Cardiac fibroblast (primary cell): ENCODE results near the gene FBLN1.
"Not testable (repeated sequence)": the region's sequence is repeated elsewhere in the genome, so short reads cannot be mapped to it uniquely, and the experiment has no call there.

Experiments
- DNase-seq, 2 donors: peaks; one replicate each; pipeline versions ENCODE4 v3.0.0 to v3.0.0-alpha.2; 2010; ENCODE audit warnings: low read depth in 2 of 2
- H3K4me3 ChIP-seq, 2 donors: replicated peaks in 1 of 2; 1 replicate in 1 of 2; 2 replicates in 1 of 2; pipeline ENCODE4 v1.5.1; 2011; ENCODE audit warnings: low read depth in 2 of 2, low read length in 2 of 2, mild to moderate bottlenecking in 2 of 2, moderate library complexity in 1 of 2
- TF ChIP-seq, protein P1 (sequence below): IDR thresholded peaks from one replicate; pipeline ENCODE4 v1.5.1; 2011; ENCODE audit warnings: low read depth, mild to moderate bottlenecking, low read length, inconsistent platforms

FBLN1 gene

DNA sequence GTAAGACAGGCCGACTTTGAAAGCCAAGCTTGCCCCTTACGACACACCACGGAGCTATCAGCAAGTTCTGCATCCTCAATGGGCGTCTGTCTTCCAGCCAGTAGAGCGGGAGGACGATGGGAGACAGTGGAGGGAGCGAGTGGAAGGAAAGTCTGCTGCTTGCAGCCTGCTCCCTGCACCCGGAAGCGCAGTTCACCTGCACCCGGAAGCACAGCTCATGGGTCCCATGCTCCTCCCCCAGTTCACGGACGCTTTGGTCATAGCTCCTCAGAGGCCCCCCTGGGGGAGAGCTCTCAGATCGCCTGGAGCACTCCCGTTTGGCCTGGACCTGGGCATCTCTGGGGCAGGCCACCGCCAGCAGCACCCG lies 51.3 kb downstream of the FBLN1 start:
- H3K4me3 ChIP-seq: no peak overlapping the region
- TF ChIP-seq, protein P1, sequence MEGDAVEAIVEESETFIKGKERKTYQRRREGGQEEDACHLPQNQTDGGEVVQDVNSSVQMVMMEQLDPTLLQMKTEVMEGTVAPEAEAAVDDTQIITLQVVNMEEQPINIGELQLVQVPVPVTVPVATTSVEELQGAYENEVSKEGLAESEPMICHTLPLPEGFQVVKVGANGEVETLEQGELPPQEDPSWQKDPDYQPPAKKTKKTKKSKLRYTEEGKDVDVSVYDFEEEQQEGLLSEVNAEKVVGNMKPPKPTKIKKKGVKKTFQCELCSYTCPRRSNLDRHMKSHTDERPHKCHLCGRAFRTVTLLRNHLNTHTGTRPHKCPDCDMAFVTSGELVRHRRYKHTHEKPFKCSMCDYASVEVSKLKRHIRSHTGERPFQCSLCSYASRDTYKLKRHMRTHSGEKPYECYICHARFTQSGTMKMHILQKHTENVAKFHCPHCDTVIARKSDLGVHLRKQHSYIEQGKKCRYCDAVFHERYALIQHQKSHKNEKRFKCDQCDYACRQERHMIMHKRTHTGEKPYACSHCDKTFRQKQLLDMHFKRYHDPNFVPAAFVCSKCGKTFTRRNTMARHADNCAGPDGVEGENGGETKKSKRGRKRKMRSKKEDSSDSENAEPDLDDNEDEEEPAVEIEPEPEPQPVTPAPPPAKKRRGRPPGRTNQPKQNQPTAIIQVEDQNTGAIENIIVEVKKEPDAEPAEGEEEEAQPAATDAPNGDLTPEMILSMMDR: no peak
- DNase-seq: no peak

DNA sequence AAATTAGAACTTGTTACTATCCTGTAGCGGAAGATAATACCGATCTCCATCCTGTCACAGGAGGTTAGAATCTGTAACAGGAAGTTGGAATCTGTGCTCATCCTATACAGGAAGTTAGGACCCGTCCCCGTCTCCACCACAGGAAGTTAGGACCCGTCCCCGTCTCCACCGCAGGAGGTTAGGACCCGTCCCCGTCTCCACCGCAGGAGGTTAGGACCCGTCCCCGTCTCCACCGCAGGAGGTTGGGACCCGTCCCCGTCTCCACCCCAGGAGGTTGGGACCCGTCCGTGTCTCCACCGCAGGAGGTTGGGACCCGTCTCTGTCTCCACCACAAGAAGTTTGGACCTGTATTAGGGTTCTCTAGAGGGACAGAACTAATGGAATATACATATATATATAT lies 52.2 kb downstream of the FBLN1 start:
- DNase-seq: no peak
- no peak overlapping the region for H3K4me3 ChIP-seq
- TF ChIP-seq, protein P1: no peak

DNA sequence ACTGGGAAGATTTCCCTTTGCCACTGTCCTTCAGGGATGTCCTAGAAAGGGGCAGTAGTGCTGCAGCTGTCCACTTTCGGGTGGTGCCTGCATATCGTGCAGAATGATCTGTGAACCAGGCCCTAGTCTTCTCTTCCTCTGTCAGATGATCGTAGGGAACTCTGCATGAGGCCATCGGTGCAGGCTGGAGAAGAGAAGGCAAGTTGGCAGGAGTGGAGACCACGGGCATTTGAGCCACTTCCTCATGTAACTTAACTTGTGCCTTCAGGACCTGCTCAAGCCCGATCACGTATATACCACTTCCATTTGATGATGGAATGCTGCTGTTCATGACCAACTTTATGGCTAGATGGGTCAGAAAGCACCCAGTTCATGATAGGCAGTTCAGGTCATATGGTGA lies 55.2 kb downstream of the FBLN1 start:
- DNase-seq, H3K4me3 ChIP-seq: not testable (repeated sequence)

DNA sequence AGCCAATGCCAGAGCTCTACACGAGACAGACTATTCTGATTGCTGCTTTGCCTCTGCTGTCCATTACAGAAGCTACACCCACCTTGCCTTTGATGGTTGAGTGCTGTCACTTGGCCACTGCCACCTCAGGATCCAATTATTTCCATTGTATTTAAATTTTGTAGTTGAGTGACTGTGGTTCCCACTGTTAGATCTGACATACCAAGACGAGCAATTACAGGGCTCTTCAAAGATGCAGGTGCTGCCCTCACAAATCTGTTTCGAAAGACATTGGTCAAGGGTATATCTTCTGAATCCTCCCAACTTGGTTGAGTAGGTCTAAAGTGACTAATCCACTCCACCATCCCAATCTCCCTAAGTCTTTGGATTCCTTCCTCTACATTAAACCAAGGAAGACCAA lies 57.4 kb downstream of the FBLN1 start:
- not testable (repeated sequence) for H3K4me3 ChIP-seq, DNase-seq

DNA sequence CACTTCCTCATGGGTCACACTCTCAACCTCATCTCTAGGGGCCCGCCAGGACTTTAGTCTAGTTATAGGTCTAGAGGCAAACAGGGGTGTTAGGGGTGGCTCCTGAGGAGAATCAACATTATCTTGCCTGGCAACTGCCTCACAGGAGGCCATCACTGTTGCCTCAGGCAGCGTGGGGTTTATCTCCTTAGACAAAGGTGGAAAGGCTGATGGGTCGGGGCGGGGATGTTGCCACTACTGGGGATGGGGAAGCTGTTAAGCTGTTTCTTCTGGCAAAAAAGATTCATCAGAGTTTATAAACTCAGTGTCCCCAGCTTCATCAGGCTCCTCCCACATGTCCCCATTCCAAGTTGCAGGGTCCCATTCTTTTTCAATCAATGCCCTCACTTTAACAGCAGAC lies 58.1 kb downstream of the FBLN1 start:
- H3K4me3 ChIP-seq, DNase-seq: not testable (repeated sequence)

DNA sequence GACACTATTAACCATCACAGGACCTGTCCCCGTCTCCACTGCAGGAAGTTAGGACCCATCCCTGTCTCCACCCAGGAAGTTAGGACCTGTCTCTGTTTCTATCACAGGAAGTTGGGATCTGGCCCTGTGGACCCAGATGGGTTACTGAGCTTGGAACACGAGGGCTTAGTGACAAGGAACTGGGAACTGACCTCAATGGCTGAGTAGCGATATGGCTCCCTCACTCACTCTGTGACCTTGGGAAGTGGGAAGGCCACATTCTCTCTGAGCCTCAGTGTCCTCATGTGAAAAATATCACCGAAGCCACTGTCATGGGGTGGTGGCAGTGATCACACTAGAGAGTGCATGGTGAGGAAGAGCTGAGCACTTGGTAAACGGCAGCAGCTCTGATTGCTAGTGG lies 59.4 kb downstream of the FBLN1 start:
- no peak for DNase-seq
- TF ChIP-seq, protein P1: no peak
- no peak overlapping the region for H3K4me3 ChIP-seq

DNA sequence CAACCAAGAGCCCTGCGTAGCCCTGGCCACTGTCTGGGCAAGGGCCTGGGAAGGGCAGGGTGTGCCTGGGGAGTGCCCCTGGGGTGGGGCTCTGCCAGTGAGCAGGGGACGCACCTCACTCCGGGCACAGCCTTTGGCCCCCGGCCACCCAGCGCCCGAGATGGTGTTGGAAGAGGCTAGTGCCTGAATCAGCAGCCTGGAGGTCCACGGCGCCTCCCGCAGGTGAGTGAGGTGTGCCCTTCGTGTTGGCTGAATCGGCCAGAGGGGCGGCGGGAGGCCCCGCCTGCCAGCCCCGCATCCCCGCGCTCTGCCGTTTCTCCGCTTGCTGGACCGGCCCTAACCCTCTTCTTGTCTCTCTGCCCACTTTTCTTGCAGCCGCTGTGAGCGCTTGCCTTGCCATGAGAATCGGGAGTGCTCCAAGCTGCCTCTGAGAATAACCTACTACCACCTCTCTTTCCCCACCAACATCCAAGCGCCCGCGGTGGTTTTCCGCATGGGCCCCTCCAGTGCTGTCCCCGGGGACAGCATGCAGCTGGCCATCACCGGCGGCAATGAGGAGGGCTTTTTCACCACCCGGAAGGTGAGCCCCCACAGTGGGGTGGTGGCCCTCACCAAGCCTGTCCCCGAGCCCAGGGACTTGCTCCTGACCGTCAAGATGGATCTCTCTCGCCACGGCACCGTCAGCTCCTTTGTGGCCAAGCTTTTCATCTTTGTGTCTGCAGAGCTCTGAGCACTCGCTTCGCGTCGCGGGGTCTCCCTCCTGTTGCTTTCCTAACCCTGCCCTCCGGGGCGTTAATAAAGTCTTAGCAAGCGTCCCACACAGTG lies 60.1 kb downstream of the FBLN1 start:
- DNase-seq: no peak
- TF ChIP-seq, protein P1: no peak
- H3K4me3 ChIP-seq: no peak overlapping the region

DNA sequence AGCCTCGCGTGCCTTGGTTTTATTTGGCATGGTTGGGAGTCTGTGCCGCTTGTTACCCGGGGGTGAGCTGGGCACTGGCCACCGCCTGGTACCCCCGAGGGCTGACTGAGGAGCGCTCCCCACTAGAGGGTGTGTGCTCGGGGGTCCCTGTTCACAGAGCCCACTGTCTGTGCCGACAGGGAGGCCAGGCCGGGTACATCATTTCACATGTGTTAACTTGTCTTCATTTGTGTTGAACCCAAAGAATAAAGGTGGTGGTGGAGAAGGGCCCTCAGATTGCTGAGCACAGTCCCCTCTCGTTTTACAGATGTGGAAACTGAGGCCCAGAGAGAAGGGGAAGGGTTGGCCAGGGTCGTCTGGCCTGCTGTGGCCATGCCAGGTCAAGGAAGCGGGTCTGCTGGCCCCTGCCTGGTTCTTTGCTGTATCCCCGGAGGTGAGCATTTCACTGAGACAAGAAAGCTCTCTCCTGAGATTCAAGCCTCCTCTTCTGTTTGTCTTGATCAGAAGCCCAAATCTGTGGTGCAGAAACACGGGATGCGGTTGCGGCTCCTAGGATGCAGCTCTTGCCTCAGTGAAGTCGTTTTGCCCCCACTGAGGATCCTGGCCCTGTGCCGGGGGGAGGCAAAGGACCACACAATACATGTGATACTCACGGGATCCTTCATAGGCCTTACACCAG lies 60.8 kb downstream of the FBLN1 start:
- TF ChIP-seq, protein P1: no peak
- no peak for DNase-seq
- H3K4me3 ChIP-seq: no peak overlapping the region
